ENCODE results near the gene ACO2. TPM values are rescaled to one million over a fixed set of nuclear protein-coding genes. Genes with fewer than 3 reads are reported as not detected.

Gene ACO2
- total and polyA plus RNA-seq, 2 of the 4 experiments (the other 2 are of a cell fraction) = 71.3 to 72.9 TPM

- peak; percentile 56; the same call in 1 of the 2 replicates for TF ChIP-seq SMC3 (IDR thresholded peaks at IDR 0.05; ENCODE audit: low read depth, low read length)
- no peak for TF ChIP-seq FOS (IDR thresholded peaks at IDR 0.05; ENCODE audit: low read depth, low read length)
- no peak for TF ChIP-seq CHD1 (IDR thresholded peaks at IDR 0.05; ENCODE audit: low read depth, low read length)
Observed at GRCh38 chr22:41526830-41527799, 58.2 kb downstream of the ACO2 start (continued).

GRCh38 chr22:41528132-41528766 is 59.3 kb downstream of the ACO2 start:
- no peak overlapping the region for H4K8ac ChIP-seq (ENCODE audit: low read depth in 2 of 2, low read length in 2 of 2)
- H4K91ac ChIP-seq (ENCODE audit: insufficient read depth, low read depth, low read length) = no peak overlapping the region
- no peak overlapping the region for H3K9ac ChIP-seq (ENCODE audit: low read depth, low read length)
- intact Hi-C loops (cut with micrococcal nuclease) = no loop called here
- TF ChIP-seq SMC3 (IDR thresholded peaks at IDR 0.05; ENCODE audit: low read depth, low read length) = no peak
- no peak for TF ChIP-seq POLR2A (IDR thresholded peaks at IDR 0.05; ENCODE audit: low read depth, low read length)
- TF ChIP-seq BHLHE40 (IDR thresholded peaks at IDR 0.05; ENCODE audit: low read depth, low read length) = no peak
- H3K18ac ChIP-seq (ENCODE audit: low read depth, low read length) = no peak overlapping the region
- peaks cover 10 to 63% of the 10 kb centered on the region in 2 experiments; a peak in 3 of 4 replicates for H3K79me1 ChIP-seq (ENCODE audit: low read depth in 1 of 2, low read length in 2 of 2)
- no peak overlapping the region for H2AFZ ChIP-seq (replicated peaks; ENCODE audit: low read length, poor library complexity)
- ChIA-PET CTCF (no interaction called here), POLR2A (ENCODE audit: unreplicated experiment) (no interaction called here)
- H2AK9ac ChIP-seq (replicated peaks; ENCODE audit: low read depth, low read length, poor library complexity) = no peak overlapping the region
- H2BK5ac ChIP-seq (ENCODE audit: low read depth, low read length, poor library complexity, severe bottlenecking) = no peak overlapping the region
- no peak overlapping the region for H2BK20ac ChIP-seq (ENCODE audit: low read depth, low read length)
- H3K4me1 ChIP-seq (ENCODE audit: control insufficient read depth, insufficient read depth, low read length) = peaks cover 20% of the 10 kb centered on the region
- no peak overlapping the region for H3K14ac ChIP-seq (replicated peaks; ENCODE audit: low read depth, low read length)
- dilution Hi-C loops (cut with HindIII; ENCODE audit: low sequenced_read_pairs, unreplicated experiment) = no loop called here
- H3K27ac ChIP-seq (ENCODE audit: insufficient read depth, low read length) = no peak overlapping the region
- in situ Hi-C loops (cut with MboI; ENCODE audit: low sequenced_read_pairs) = no loop called here
- ATAC-seq (ENCODE audit: low read depth) (no peak), DNase-seq (no peak)
- H4K20me1 ChIP-seq (ENCODE audit: insufficient read depth, low read length) = peaks cover 51% of the 10 kb centered on the region
- no peak overlapping the region for H2BK120ac ChIP-seq (ENCODE audit: low read depth, low read length)
- no peak overlapping the region for H3K4me3 ChIP-seq (ENCODE audit: insufficient read depth, low read depth, low read length)
- H2AK5ac ChIP-seq (ENCODE audit: low read depth, low read length) = no peak overlapping the region
- no CpG with 5 or more reads among the region's 16 CpGs for WGBS, 2 experiments (ENCODE audit: extremely low coverage in 2 of 2, insufficient read length in 1 of 2)
- no peak overlapping the region for H3K4ac ChIP-seq (ENCODE audit: low read depth, low read length)
- TSS peak; percentile 84 for BruUV-seq (replicated peaks)
- H3K36me3 ChIP-seq (ENCODE audit: control insufficient read depth, insufficient read depth, low read length) = peaks cover 79% of the 10 kb centered on the region
- H4K5ac ChIP-seq (ENCODE audit: low read depth, low read length) = no peak overlapping the region
- H3K9me1 ChIP-seq (ENCODE audit: insufficient read depth, low read length) = peaks cover 9% of the 10 kb centered on the region; the same call in 1 of the 2 replicates
- H3K4me2 ChIP-seq (ENCODE audit: low read depth, low read length) = no peak overlapping the region
- no peaks in the 10 kb centered on the region for H3K27me3 ChIP-seq (ENCODE audit: control insufficient read depth, insufficient read depth, low read length)
- H2BK15ac ChIP-seq (ENCODE audit: low read depth, low read length) = no peak overlapping the region
- H3K9me3 ChIP-seq (ENCODE audit: control insufficient read depth, insufficient read depth, low read length) = no peaks in the 10 kb centered on the region
- no peak overlapping the region for H3K56ac ChIP-seq (ENCODE audit: extremely low read depth, insufficient read depth, low read length)
- no peak overlapping the region for H3K23ac ChIP-seq (ENCODE audit: low read depth, low read length)
